HepG2 (cell line): ENCODE results near the gene RMND5A. TPM values are rescaled to one million over a fixed set of nuclear protein-coding genes. Genes with fewer than 3 reads are reported as not detected.

Experiments
- FOXO1 ChIP-seq: sonication (generic); formaldehyde crosslinking; IDR thresholded peaks from 2 replicates; pipeline ENCODE4 v1.4.0; 2020; ENCODE audit warnings: missing genetic modification reagents
- HMGXB4 ChIP-seq, 2 experiments: sonication (generic) in 1 of 2; formaldehyde crosslinking in 1 of 2; IDR thresholded peaks; 2 replicates each; pipeline versions ENCODE4 v1.4.0 to v1.6.1; 2018 to 2020; ENCODE audit warnings: missing genetic modification reagents in 2 of 2, borderline replicate concordance in 1 of 2, low read depth in 1 of 2, mild to moderate bottlenecking in 1 of 2, missing biosample characterization in 1 of 2
- KLF16 ChIP-seq, 2 experiments: sonication (generic) in 1 of 2; formaldehyde crosslinking in 1 of 2; IDR thresholded peaks; 2 replicates each; pipeline versions ENCODE4 v1.6.1 to v1.8.0; 2016 to 2023; ENCODE audit warnings: missing genetic modification reagents in 2 of 2, missing compliant biosample characterization in 1 of 2
- MIER2 ChIP-seq: IDR thresholded peaks from 2 replicates; pipeline ENCODE4 v1.6.1; 2016; ENCODE audit warnings: missing biosample characterization, missing genetic modification reagents
- MTF2 ChIP-seq: sonication (generic); formaldehyde crosslinking; IDR thresholded peaks from 2 replicates; pipeline ENCODE4 v1.5.0; 2020; ENCODE audit warnings: missing genetic modification reagents, borderline replicate concordance
- RBAK ChIP-seq: sonication (generic); formaldehyde crosslinking; IDR thresholded peaks from 2 replicates; pipeline ENCODE4 v1.5.1; 2020; ENCODE audit warnings: mild to moderate bottlenecking, missing genetic modification reagents
- RBFOX2 ChIP-seq: fragments of 200-400 bp; formaldehyde crosslinking; IDR thresholded peaks from 2 replicates; pipeline ENCODE4 v1.6.1; 2017; ENCODE audit warnings: low read depth, mild to moderate bottlenecking, low read length
- ZEB1 ChIP-seq: IDR thresholded peaks from 2 replicates; pipeline ENCODE4 v1.6.1; 2012; ENCODE audit warnings: mild to moderate bottlenecking, low read depth, inconsistent platforms; ENCODE audit not compliant: insufficient replicate concordance
- ZNF260 ChIP-seq: sonication (generic); formaldehyde crosslinking; IDR thresholded peaks from 2 replicates; pipeline ENCODE4 v1.4.0; 2020; ENCODE audit warnings: missing genetic modification reagents, low read depth, mild to moderate bottlenecking, borderline replicate concordance
- ZNF430 ChIP-seq: sonication (generic); formaldehyde crosslinking; IDR thresholded peaks from 2 replicates; pipeline ENCODE4 v1.9.0; 2021; ENCODE audit warnings: mild to moderate bottlenecking, missing genetic modification reagents
- ZNF484 ChIP-seq: sonication (generic); formaldehyde crosslinking; IDR thresholded peaks from 2 replicates; pipeline ENCODE4 v1.5.1; 2020; ENCODE audit warnings: mild to moderate bottlenecking, low read depth, missing genetic modification reagents, borderline replicate concordance
- ZNF569 ChIP-seq: sonication (generic); formaldehyde crosslinking; IDR thresholded peaks from 2 replicates; pipeline ENCODE4 v1.5.0; 2020; ENCODE audit warnings: mild to moderate bottlenecking, missing genetic modification reagents, moderate library complexity, borderline replicate concordance
- ZNF652 ChIP-seq: IDR thresholded peaks from 2 replicates; pipeline ENCODE4 v1.6.1; 2016; ENCODE audit warnings: low read depth, borderline replicate concordance
- ZNF746 ChIP-seq: sonication (generic); formaldehyde crosslinking; IDR thresholded peaks from 2 replicates; pipeline ENCODE4 v1.8.0; 2022; ENCODE audit warnings: mild to moderate bottlenecking, missing genetic modification reagents
- ZNF749 ChIP-seq: sonication (generic); formaldehyde crosslinking; IDR thresholded peaks from 2 replicates; pipeline ENCODE4 v1.8.0; 2022; ENCODE audit warnings: mild to moderate bottlenecking, missing genetic modification reagents, moderate library complexity, borderline replicate concordance
- ZNF839 ChIP-seq: sonication (generic); formaldehyde crosslinking; IDR thresholded peaks from 2 replicates; pipeline ENCODE4 v1.4.0; 2020; ENCODE audit warnings: missing genetic modification reagents, mild to moderate bottlenecking, borderline replicate concordance
- ZNF891 ChIP-seq: sonication (generic); formaldehyde crosslinking; IDR thresholded peaks from 2 replicates; pipeline ENCODE4 v1.5.0; 2020; ENCODE audit warnings: mild to moderate bottlenecking, missing genetic modification reagents
- ZSCAN25 ChIP-seq: sonication (generic); formaldehyde crosslinking; IDR thresholded peaks from 2 replicates; pipeline ENCODE4 v1.8.0; 2022; ENCODE audit warnings: mild to moderate bottlenecking, missing genetic modification reagents
- ZSCAN30 ChIP-seq: sonication (generic); formaldehyde crosslinking; IDR thresholded peaks from 2 replicates; pipeline ENCODE4 v1.5.0; 2020; ENCODE audit warnings: mild to moderate bottlenecking, missing genetic modification reagents
- polyA plus RNA-seq, 8 experiments: library from polyadenylated mRNA; depleted of rRNA in 3 of 8; stranded (reverse) in 7 of 8; unstranded in 1 of 8; fragments of >200 nt; fragmentation: Illumina TruSeq in 4 of 8; extraction: Trizol in 4 of 8; gene quantifications; 2 replicates each; pipeline versions ENCODE4 v1.2.1 to v1.2.3, GENCODE V29; 2011 to 2016; ENCODE audit warnings: low read depth in 4 of 8, missing spikeins in 1 of 8, mixed read lengths in 1 of 8; ENCODE audit not compliant: insufficient read depth in 1 of 8
- total RNA-seq, 5 experiments: library from RNA; depleted of rRNA; stranded (reverse); fragments of >200 nt; fragmentation: Illumina TruSeq; extraction: Trizol; gene quantifications; 2 replicates each; pipeline ENCODE4 v1.2.3, GENCODE V29; 2016; ENCODE audit warnings: low read depth in 1 of 5
- TF ChIP-seq, protein P1 (sequence below): IDR thresholded peaks from 2 replicates; pipeline ENCODE4 v1.6.1; 2012; ENCODE audit warnings: low read depth, low read length, improper control_type of control experiment
- TF ChIP-seq, protein P2 (sequence below): sonication (generic); formaldehyde crosslinking; IDR thresholded peaks from 2 replicates; pipeline ENCODE4 v1.4.0; 2020; ENCODE audit warnings: missing genetic modification reagents, mild to moderate bottlenecking, borderline replicate concordance
- TF ChIP-seq, protein P3 (sequence below): sonication (generic); formaldehyde crosslinking; IDR thresholded peaks from 2 replicates; pipeline ENCODE4 v1.4.0; 2020; ENCODE audit warnings: missing genetic modification reagents

Gene RMND5A
- total and polyA plus RNA-seq, 2 of the 13 experiments (the other 11 are each of a cell fraction or from before 2014, with no cell fraction given): 31.0 to 66.4 TPM

DNA sequence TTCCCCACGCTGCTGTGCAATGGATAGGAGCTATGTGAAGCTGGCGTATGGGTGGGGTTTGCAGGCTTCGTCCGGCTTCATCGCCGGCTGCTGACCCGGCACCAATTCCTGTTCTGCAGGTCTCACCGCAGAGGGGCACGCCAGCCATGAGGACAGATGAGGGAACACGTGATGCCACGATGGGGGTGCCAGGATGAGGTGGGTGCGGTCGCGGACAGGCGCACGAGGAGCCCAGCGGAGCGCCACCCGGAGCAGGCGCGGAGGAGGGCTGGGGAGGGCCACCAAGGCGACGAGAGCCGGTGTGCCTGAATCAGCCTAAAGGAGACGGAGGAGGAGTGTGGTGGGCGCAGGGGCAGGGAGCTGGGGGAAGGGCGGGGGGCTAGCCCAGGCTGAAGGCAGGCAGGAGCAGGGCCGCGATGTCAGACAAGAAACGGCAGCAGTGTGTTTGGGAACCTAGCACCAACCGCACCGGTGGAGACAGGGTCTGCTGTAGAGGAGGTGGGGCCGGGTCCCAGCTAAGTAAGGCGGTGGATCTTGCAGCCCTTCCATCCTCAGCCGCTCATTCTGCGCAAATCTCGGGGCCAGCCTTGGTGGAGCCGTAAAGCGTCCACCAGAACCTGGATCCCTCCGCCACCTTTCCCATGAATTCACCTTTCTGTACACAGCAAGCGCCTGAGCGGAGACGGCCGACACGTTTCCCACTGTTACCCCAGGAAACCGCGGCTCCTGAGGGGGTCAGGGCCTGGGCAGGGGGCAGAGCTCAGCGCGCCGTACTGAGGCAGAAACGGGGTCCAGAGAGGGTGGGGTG, 87.6 kb downstream of the RMND5A start (continued):
- TF ChIP-seq ZNF839 (no peak), ZSCAN30 (CRISPR knock-in tag) (no peak), KLF16 (CRISPR knock-in tag; IDR thresholded peaks at IDR 0.05) (0 out of 4 replicates have a peak, but pooled peaks of 1 of the 2 experiments have one; percentile 62), ZNF749 (CRISPR knock-in tag) (no peak), FOXO1 (CRISPR knock-in tag) (no peak), RBAK (no peak), ZSCAN25 (CRISPR knock-in tag) (no peak; the same call in 1 of the 2 replicates), ZNF652 (no peak), ZNF569 (peak; percentile 74; the same call in 1 of the 2 replicates), RBFOX2 (0 out of 2 replicates have a peak, but pooled peaks have one; percentile 19), ZNF260 (CRISPR knock-in tag) (no peak), ZNF891 (CRISPR knock-in tag) (peak; percentile 76; the same call in 1 of the 2 replicates), ZNF484 (CRISPR knock-in tag) (no peak), MIER2 (CRISPR knock-in tag) (no peak), ZNF746 (CRISPR knock-in tag) (no peak), HMGXB4 (CRISPR knock-in tag; IDR thresholded peaks at IDR 0.05; ENCODE audit: borderline replicate concordance in 1 of 2, low read depth in 1 of 2) (peak in 1 of 2 experiments; percentile 75; a peak in 2 of 4 replicates), ZEB1 (no peak), ZNF430 (CRISPR knock-in tag) (no peak), MTF2 (peak; percentile 86; the same call in 1 of the 2 replicates)
- TF ChIP-seq, protein P1, sequence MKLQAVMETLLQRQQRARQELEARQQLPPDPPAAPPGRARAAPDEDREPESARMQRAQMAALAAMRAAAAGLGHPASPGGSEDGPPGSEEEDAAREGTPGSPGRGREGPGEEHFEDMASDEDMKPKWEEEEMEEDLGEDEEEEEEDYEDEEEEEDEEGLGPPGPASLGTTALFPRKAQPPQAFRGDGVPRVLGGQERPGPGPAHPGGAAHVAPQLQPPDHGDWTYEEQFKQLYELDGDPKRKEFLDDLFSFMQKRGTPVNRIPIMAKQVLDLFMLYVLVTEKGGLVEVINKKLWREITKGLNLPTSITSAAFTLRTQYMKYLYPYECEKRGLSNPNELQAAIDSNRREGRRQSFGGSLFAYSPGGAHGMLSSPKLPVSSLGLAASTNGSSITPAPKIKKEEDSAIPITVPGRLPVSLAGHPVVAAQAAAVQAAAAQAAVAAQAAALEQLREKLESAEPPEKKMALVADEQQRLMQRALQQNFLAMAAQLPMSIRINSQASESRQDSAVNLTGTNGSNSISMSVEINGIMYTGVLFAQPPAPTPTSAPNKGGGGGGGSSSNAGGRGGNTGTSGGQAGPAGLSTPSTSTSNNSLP: no peak
- TF ChIP-seq, protein P2, sequence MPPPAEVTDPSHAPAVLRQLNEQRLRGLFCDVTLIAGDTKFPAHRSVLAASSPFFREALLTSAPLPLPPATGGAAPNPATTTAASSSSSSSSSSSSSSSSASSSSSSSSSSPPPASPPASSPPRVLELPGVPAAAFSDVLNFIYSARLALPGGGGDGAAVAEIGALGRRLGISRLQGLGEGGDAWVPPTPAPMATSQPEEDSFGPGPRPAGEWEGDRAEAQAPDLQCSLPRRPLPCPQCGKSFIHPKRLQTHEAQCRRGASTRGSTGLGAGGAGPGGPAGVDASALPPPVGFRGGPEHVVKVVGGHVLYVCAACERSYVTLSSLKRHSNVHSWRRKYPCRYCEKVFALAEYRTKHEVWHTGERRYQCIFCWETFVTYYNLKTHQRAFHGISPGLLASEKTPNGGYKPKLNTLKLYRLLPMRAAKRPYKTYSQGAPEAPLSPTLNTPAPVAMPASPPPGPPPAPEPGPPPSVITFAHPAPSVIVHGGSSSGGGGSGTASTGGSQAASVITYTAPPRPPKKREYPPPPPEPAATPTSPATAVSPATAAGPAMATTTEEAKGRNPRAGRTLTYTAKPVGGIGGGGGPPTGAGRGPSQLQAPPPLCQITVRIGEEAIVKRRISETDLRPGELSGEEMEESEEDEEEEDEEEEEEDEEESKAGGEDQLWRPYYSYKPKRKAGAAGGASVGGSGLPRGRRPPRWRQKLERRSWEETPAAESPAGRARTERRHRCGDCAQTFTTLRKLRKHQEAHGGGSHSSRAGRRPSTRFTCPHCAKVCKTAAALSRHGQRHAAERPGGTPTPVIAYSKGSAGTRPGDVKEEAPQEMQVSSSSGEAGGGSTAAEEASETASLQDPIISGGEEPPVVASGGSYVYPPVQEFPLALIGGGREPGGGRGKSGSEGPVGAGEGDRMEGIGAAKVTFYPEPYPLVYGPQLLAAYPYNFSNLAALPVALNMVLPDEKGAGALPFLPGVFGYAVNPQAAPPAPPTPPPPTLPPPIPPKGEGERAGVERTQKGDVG (CRISPR knock-in tag): no peak
- TF ChIP-seq, protein P3, sequence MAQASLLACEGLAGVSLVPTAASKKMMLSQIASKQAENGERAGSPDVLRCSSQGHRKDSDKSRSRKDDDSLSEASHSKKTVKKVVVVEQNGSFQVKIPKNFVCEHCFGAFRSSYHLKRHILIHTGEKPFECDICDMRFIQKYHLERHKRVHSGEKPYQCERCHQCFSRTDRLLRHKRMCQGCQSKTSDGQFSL: no peak
